ENCODE measurements around the gene OR6C2.
"Not testable (repeated sequence)": the region's sequence is repeated elsewhere in the genome, so short reads cannot be mapped to it uniquely, and the experiment has no call there.

Gene OR6C2

GRCh38 chr12:55479136-55479535 lies 35.3 kb downstream of the OR6C2 start:
- DNase-seq = not testable (repeated sequence)

- not testable (repeated sequence) for DNase-seq
Observed at GRCh38 chr12:55484284-55484683, 40.4 kb downstream of the OR6C2 start.

GRCh38 chr12:55492078-55492477 lies 48.2 kb downstream of the OR6C2 start, which contains the start of gene OR6C68:
Gene OR6C68, plus strand, starts transcription at chr12:55492378. Its CDS starts 0 bp downstream, at chr12:55492378.
- DNase-seq = no peak

- no peak for DNase-seq
Observed at GRCh38 chr12:55495490-55495889, 51.6 kb downstream of the OR6C2 start.

- no peak for DNase-seq
Observed at GRCh38 chr12:55499231-55499630, 55.4 kb downstream of the OR6C2 start.

GRCh38 chr12:55499810-55500252 lies 56.0 kb downstream of the OR6C2 start:
- DNase-seq = no peak

- no peak for DNase-seq
Observed at GRCh38 chr12:55501601-55502000, 57.7 kb downstream of the OR6C2 start.
